HL-60 (cell line): Measurements from ENCODE around the gene ST3GAL4.
A peak's percentile ranks its signal among the peaks of the same experiment; 100 is the strongest.
"Not testable (repeated sequence)": the region's sequence is repeated elsewhere in the genome, so short reads cannot be mapped to it uniquely, and the experiment has no call there.

Source experiments
- DNase-seq, 2 experiments: peaks; one replicate each; pipeline ENCODE4 v3.0.0-alpha.2; 2010 to 2020; ENCODE audit warnings: low read depth in 1 of 2, low spot score in 1 of 2
- H3K27ac ChIP-seq: fragments of 250-450 bp; sonication (Bioruptor Pico); replicated peaks from 2 replicates; pipeline ENCODE4 v1.5.1; 2020; ENCODE audit warnings: mild to moderate bottlenecking, moderate library complexity
- H3K27me3 ChIP-seq: fragments of 250-450 bp; sonication (Bioruptor Pico); 2 replicates; pipeline ENCODE4 v1.5.1; 2021; ENCODE audit warnings: mild to moderate bottlenecking, moderate library complexity; ENCODE audit not compliant: insufficient read depth, poor library complexity, severe bottlenecking
- H3K4me3 ChIP-seq: replicated peaks from 2 replicates; pipeline ENCODE4 v1.5.1; 2011; ENCODE audit warnings: mild to moderate bottlenecking, control low read depth, low read length; ENCODE audit not compliant: insufficient read depth
- GABPA ChIP-seq: IDR thresholded peaks from 2 replicates; pipeline ENCODE4 v1.6.1; 2012; ENCODE audit warnings: low read depth
- POLR2AphosphoS5 ChIP-seq: IDR thresholded peaks from 2 replicates; pipeline ENCODE4 v1.6.1; 2012; ENCODE audit warnings: low read depth
- SPI1 ChIP-seq: IDR thresholded peaks from 2 replicates; pipeline ENCODE4 v1.6.1; 2012; ENCODE audit warnings: low read depth, mild to moderate bottlenecking, borderline replicate concordance
- TF ChIP-seq, protein P1 (sequence below): IDR thresholded peaks from 2 replicates; pipeline ENCODE4 v1.6.1; 2012; ENCODE audit warnings: low read depth; ENCODE audit not compliant: insufficient replicate concordance
- TF ChIP-seq, protein P2 (sequence below): IDR thresholded peaks from one replicate; pipeline ENCODE4 v1.5.1; 2011; ENCODE audit warnings: low read length, control low read depth, inconsistent platforms; ENCODE audit not compliant: insufficient read depth

The ST3GAL4 gene

DNA sequence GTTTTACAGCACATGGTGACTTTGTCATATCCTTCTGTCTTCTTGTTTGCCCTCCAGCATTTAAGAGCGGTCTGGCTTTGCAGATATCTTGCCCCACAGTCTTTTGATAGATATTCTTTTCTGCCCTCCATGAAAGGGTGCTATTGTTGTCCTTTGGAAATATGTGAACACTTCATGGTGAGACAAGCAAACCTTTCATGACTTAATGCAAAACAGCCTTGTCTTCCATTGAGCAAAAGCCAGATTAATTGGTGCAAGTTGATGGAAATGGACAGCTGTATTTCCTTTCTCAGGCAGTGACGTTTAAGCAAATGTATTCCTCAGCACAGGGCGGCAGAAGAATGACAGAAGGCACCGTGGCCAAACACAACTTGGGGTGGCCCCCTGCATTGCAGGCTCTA lies 47.2 kb upstream of the ST3GAL4 start:
- DNase-seq, result no peak
- H3K4me3 ChIP-seq, result no peak overlapping the region
- no peaks in the 10 kb centered on the region for H3K27me3 ChIP-seq
- H3K27ac ChIP-seq, result no peak overlapping the region
- TF ChIP-seq, protein P1, sequence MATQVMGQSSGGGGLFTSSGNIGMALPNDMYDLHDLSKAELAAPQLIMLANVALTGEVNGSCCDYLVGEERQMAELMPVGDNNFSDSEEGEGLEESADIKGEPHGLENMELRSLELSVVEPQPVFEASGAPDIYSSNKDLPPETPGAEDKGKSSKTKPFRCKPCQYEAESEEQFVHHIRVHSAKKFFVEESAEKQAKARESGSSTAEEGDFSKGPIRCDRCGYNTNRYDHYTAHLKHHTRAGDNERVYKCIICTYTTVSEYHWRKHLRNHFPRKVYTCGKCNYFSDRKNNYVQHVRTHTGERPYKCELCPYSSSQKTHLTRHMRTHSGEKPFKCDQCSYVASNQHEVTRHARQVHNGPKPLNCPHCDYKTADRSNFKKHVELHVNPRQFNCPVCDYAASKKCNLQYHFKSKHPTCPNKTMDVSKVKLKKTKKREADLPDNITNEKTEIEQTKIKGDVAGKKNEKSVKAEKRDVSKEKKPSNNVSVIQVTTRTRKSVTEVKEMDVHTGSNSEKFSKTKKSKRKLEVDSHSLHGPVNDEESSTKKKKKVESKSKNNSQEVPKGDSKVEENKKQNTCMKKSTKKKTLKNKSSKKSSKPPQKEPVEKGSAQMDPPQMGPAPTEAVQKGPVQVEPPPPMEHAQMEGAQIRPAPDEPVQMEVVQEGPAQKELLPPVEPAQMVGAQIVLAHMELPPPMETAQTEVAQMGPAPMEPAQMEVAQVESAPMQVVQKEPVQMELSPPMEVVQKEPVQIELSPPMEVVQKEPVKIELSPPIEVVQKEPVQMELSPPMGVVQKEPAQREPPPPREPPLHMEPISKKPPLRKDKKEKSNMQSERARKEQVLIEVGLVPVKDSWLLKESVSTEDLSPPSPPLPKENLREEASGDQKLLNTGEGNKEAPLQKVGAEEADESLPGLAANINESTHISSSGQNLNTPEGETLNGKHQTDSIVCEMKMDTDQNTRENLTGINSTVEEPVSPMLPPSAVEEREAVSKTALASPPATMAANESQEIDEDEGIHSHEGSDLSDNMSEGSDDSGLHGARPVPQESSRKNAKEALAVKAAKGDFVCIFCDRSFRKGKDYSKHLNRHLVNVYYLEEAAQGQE, result no peak
- TF ChIP-seq, protein P2, sequence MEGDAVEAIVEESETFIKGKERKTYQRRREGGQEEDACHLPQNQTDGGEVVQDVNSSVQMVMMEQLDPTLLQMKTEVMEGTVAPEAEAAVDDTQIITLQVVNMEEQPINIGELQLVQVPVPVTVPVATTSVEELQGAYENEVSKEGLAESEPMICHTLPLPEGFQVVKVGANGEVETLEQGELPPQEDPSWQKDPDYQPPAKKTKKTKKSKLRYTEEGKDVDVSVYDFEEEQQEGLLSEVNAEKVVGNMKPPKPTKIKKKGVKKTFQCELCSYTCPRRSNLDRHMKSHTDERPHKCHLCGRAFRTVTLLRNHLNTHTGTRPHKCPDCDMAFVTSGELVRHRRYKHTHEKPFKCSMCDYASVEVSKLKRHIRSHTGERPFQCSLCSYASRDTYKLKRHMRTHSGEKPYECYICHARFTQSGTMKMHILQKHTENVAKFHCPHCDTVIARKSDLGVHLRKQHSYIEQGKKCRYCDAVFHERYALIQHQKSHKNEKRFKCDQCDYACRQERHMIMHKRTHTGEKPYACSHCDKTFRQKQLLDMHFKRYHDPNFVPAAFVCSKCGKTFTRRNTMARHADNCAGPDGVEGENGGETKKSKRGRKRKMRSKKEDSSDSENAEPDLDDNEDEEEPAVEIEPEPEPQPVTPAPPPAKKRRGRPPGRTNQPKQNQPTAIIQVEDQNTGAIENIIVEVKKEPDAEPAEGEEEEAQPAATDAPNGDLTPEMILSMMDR, result no peak
- no peak for TF ChIP-seq GABPA
- TF ChIP-seq POLR2AphosphoS5, result no peak
- no peak for TF ChIP-seq SPI1

DNA sequence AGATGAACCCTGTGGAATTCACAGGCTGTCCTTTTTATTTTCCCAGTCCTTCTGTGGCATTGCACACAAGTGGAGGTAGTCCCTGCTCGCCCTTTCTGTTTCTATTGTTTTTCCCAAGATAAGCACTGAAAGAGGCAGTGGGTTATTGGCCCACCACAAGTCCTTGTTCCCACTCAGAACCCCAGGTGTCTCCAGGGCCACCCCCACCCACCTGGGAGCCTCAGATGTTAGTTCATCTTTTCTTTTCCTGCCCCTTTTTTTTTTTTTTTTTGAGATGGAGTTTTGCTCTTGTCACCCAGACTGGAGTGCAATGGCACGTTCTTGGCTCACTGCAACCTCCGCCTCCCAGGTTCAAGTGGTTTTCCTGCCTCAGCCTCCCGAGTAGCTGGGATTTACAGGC lies 46.7 kb upstream of the ST3GAL4 start:
- H3K27me3 ChIP-seq, H3K4me3 ChIP-seq, DNase-seq, H3K27ac ChIP-seq: not testable (repeated sequence)

DNA sequence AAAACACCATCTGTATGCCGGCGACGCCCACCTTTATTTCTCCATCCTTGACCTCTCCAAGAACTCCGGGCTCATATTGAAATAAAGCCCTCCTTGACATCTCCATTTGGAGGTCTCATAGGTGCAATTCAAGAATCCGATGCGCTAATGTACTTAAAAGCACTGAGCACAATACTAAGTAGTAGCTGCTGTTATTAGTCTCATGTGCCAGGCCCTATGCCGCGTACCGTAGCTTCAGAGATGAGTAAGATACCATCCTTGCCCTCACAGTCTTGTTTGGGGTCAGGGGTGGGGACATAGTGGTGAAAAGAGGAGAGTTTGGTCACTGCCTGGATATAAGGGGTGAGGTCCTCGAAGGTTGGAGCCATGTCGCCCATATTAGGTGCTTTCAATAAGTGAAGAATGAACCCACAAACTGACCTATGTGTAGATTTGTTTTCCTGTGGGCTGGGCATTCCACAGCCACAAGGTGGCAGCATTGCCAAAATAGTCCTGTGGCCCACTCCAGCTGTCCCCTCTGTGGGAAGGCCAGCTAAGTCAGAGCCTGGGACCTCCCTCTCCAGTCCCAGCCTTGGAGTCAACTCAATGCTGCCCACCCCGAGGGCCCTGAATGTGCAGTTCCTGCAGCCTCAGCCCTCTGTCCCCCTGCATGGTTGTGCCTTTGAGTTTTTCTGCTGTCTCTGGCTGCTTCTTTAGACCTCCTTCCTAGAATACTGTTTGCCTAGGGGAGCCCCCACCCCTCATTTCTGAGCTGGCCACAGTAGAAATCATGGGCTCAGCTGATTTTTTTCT lies 45.1 kb upstream of the ST3GAL4 start:
- Histone ChIP-seq H3K4me3 (no peak overlapping the region), H3K27me3 (no peaks in the 10 kb centered on the region), H3K27ac (peak overlapping the region; percentile 81)
- TF ChIP-seq, protein P2, result peak; percentile 97
- TF ChIP-seq, protein P1, result no peak
- TF ChIP-seq POLR2AphosphoS5, result peak; percentile 19; the same call in 1 of the 2 replicates
- peak; percentile 65 to 85 for DNase-seq

DNA sequence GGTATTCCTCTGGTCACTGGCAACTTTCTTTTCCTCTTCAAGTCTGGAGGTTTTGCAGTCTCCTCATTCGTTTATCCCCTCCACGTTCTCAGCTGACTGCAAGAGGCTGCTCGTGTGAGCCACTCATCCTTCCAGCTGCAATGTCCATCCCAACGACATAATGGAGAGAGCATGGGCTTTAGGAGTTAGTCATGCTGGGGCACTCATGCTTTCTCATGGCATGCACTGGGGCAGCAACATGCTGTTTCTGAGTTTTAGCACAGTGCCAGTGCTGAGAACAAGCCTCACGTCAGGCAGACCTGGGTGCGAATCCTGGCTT lies 44.5 kb upstream of the ST3GAL4 start:
- Histone ChIP-seq H3K27me3 (no peaks in the 10 kb centered on the region), H3K4me3 (no peak overlapping the region), H3K27ac (peak overlapping the region; percentile 81)
- DNase-seq, result no peak
- TF ChIP-seq POLR2AphosphoS5 (no peak), GABPA (no peak), SPI1 (no peak)
- TF ChIP-seq, protein P2, result no peak
- TF ChIP-seq, protein P1, result no peak
